ENCODE measurements around the gene SYNE1. TPM values are rescaled to one million over a fixed set of nuclear protein-coding genes. Genes with fewer than 3 reads are reported as not detected.

Gene SYNE1
- total RNA-seq, 4 donors from 2014 or later = 78.9 to 352 (median 113) TPM

GRCh38 chr6:152071843-152072242, 565.3 kb downstream of the SYNE1 start:
- ATAC-seq (ENCODE audit: low FRiP score) = no peak
- TF ChIP-seq, protein P1, sequence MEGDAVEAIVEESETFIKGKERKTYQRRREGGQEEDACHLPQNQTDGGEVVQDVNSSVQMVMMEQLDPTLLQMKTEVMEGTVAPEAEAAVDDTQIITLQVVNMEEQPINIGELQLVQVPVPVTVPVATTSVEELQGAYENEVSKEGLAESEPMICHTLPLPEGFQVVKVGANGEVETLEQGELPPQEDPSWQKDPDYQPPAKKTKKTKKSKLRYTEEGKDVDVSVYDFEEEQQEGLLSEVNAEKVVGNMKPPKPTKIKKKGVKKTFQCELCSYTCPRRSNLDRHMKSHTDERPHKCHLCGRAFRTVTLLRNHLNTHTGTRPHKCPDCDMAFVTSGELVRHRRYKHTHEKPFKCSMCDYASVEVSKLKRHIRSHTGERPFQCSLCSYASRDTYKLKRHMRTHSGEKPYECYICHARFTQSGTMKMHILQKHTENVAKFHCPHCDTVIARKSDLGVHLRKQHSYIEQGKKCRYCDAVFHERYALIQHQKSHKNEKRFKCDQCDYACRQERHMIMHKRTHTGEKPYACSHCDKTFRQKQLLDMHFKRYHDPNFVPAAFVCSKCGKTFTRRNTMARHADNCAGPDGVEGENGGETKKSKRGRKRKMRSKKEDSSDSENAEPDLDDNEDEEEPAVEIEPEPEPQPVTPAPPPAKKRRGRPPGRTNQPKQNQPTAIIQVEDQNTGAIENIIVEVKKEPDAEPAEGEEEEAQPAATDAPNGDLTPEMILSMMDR (IDR thresholded peaks at IDR 0.05) = no peak
- no peak for DNase-seq (ENCODE audit: low spot score)

Small RNA genes lying within 50 kb of the gene (small RNA-seq; reads per million reads assigned to genes)
- gene RNA5SP223 = not detected

Other genes with a start within 250 kb of the SYNE1 start
- gene MYCT1, start 60.5 kb upstream of the SYNE1 start, total RNA-seq = 10 to 100 TPM in 3 of 4 donors, 1 to 10 TPM in 1; 8.4 to 65.6 (median 19.2) TPM
- gene VIP, start 113.4 kb upstream of the SYNE1 start, total RNA-seq = 1 to 10 TPM in 1 of 4 donors, under 1 TPM in 2, not detected in 1; 0.31 to 6.6 (median 0.48) TPM